Erythroblast (primary cell): ENCODE measurements around the gene IL2RA.

ENCODE experiments used
- GATA1 ChIP-seq: IDR thresholded peaks from 2 replicates; pipeline ENCODE4 v1.6.1; 2011; ENCODE audit warnings: low read depth, mild to moderate bottlenecking, control low read depth, low read length, moderate library complexity
- POLR2A ChIP-seq: IDR thresholded peaks from 2 replicates; pipeline ENCODE4 v1.6.1; 2011; ENCODE audit warnings: mild to moderate bottlenecking, low read length

DNA sequence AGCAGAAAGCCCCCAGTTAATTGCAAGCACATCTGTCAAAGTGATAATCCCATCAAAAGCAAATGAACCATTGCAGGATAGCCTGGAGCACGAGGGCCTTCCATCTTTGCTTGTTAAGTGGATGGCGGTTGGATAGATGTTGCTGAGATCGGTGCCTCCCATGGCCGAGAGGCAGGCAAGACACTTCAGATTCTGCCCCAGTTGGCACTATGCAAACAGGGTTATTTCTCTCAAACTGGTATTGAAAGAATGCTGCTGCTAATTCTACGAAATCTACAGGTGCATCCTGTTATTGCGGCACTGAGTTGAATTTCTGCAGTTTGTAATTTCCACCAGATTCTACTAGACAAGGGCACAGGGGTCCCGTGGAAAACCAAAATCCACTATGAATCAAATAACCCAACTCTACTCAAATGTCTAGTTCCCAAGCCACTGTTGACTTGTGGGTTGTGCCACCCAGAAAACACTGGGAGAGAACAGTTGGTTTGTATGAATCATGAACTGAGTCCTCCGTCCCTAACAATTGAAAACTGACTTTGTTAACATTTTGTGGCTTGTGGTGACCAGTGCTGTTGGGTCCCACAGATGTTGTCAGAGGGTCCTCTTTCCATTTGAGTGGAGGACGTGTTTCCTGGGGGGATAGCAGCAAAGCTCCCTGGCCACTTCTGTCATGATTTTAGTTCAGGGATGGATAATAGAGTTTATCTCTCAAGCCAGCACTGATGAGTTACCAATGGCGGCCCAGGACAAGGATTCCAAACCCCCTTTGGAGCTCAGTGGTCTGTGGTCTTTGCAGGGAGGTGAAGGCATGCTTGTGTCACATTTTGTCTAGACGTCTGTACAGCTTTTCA, 7.1 kb upstream of the IL2RA start:
- TF ChIP-seq POLR2A = no peak
- TF ChIP-seq GATA1 = no peak
